ENCODE measurements around the gene ABAT.

The ABAT gene

DNA sequence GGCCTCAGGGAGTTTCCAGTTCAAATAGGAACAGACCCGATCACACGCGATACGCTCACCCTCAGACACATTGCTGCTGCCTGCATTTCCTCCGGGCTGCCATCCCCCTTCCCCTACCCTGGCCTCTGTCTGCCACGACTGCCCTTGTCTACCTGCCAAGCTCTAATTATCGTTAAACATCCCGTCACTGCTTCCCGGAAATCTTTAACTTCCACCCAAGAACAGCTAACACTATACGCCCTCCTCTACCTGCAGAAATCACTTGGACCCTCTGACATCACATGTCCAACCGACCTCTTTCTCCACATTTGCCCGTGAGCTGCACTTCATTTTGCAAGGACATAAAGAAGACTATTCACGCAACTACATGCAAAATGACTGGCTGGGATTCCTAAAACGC is 40.4 kb downstream of the ABAT start:
- in situ Hi-C loops (cut with MboI; ENCODE audit: low pct_unique_long_range_greater_than_20kb, low sequenced_read_pairs, unreplicated experiment), result no loop called here
- no peak for DNase-seq (ENCODE audit: low spot score)
- no peak for TF ChIP-seq CTCF (IDR thresholded peaks at IDR 0.05; ENCODE audit: extremely low read depth, insufficient read depth, missing control alignments)

DNA sequence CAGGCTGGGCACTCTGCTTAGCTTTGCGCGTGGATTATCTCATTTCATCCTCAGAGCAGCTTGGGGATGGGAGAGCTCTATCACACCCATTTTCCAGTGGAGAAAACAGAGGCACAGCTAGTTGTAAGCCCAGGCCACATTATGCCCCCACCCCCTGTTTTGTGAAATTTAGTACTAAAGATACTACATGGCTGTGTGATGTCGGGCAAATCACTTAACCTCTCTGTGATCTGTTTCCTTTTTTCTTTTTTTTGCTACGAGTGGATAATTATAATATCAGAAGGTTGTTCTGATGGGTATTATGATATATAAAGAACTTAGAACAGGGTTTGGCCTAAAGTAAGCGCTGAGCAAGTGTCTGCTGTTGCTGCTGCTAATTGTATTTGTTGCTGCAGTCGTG is 41.6 kb downstream of the ABAT start:
- no peak for TF ChIP-seq CTCF (IDR thresholded peaks at IDR 0.05; ENCODE audit: extremely low read depth, insufficient read depth, missing control alignments)

GRCh38 chr16:8716592-8716991 is 42.2 kb downstream of the ABAT start:
- no peak for TF ChIP-seq CTCF (IDR thresholded peaks at IDR 0.05; ENCODE audit: extremely low read depth, insufficient read depth, missing control alignments)
- in situ Hi-C loops (cut with MboI; ENCODE audit: low pct_unique_long_range_greater_than_20kb, low sequenced_read_pairs, unreplicated experiment), result no loop called here
- no peak for DNase-seq (ENCODE audit: low spot score)

More for the DNA sequence above, 41.6 kb downstream of the ABAT start:
- no peak for DNase-seq (ENCODE audit: low spot score)
- in situ Hi-C loops (cut with MboI; ENCODE audit: low pct_unique_long_range_greater_than_20kb, low sequenced_read_pairs, unreplicated experiment), result no loop called here

- no peak for DNase-seq (ENCODE audit: low spot score)
- in situ Hi-C loops (cut with MboI; ENCODE audit: low pct_unique_long_range_greater_than_20kb, low sequenced_read_pairs, unreplicated experiment), result no loop called here
- TF ChIP-seq CTCF (IDR thresholded peaks at IDR 0.05; ENCODE audit: extremely low read depth, insufficient read depth, missing control alignments), result no peak
Measured at GRCh38 chr16:8717469-8717868, 43.1 kb downstream of the ABAT start.

- no peak for DNase-seq (ENCODE audit: low spot score)
- in situ Hi-C loops (cut with MboI; ENCODE audit: low pct_unique_long_range_greater_than_20kb, low sequenced_read_pairs, unreplicated experiment), result no loop called here
- no peak for TF ChIP-seq CTCF (IDR thresholded peaks at IDR 0.05; ENCODE audit: extremely low read depth, insufficient read depth, missing control alignments)
Measured at GRCh38 chr16:8717892-8718415, 43.5 kb downstream of the ABAT start.

- in situ Hi-C loops (cut with MboI; ENCODE audit: low pct_unique_long_range_greater_than_20kb, low sequenced_read_pairs, unreplicated experiment), result no loop called here
- TF ChIP-seq CTCF (IDR thresholded peaks at IDR 0.05; ENCODE audit: extremely low read depth, insufficient read depth, missing control alignments), result no peak
- DNase-seq (ENCODE audit: low spot score), result no peak
Measured at GRCh38 chr16:8718851-8719680, 44.6 kb downstream of the ABAT start.
